Astrocyte of the spinal cord (primary cell): ENCODE results near the gene CCDC6.

Experiments
- DNase-seq: peaks from one replicate; pipeline ENCODE4 v3.0.0; 2011; ENCODE audit warnings: low read depth, low spot score
- H3K4me3 ChIP-seq: 2 replicates; pipeline ENCODE4 v1.5.1; 2011; ENCODE audit warnings: low read depth, mild to moderate bottlenecking, low read length, moderate library complexity
- in situ Hi-C: cut with HindIII; loops from 2 replicates; pipeline ENCODE4 v1.10.0; 2017; ENCODE audit warnings: low sequenced_read_pairs
- TF ChIP-seq, protein P1 (sequence below): IDR thresholded peaks from 2 replicates; pipeline ENCODE4 v1.5.1; 2012; ENCODE audit warnings: low read depth, mild to moderate bottlenecking, low read length, inconsistent platforms

CCDC6 gene

GRCh38 chr10:59894114-59894513 lies 12.2 kb downstream of the CCDC6 start:
- DNase-seq: peak; percentile 86
- H3K4me3 ChIP-seq: no peak overlapping the region
- in situ Hi-C loops: no loop called here
- TF ChIP-seq, protein P1, sequence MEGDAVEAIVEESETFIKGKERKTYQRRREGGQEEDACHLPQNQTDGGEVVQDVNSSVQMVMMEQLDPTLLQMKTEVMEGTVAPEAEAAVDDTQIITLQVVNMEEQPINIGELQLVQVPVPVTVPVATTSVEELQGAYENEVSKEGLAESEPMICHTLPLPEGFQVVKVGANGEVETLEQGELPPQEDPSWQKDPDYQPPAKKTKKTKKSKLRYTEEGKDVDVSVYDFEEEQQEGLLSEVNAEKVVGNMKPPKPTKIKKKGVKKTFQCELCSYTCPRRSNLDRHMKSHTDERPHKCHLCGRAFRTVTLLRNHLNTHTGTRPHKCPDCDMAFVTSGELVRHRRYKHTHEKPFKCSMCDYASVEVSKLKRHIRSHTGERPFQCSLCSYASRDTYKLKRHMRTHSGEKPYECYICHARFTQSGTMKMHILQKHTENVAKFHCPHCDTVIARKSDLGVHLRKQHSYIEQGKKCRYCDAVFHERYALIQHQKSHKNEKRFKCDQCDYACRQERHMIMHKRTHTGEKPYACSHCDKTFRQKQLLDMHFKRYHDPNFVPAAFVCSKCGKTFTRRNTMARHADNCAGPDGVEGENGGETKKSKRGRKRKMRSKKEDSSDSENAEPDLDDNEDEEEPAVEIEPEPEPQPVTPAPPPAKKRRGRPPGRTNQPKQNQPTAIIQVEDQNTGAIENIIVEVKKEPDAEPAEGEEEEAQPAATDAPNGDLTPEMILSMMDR: no peak

DNA sequence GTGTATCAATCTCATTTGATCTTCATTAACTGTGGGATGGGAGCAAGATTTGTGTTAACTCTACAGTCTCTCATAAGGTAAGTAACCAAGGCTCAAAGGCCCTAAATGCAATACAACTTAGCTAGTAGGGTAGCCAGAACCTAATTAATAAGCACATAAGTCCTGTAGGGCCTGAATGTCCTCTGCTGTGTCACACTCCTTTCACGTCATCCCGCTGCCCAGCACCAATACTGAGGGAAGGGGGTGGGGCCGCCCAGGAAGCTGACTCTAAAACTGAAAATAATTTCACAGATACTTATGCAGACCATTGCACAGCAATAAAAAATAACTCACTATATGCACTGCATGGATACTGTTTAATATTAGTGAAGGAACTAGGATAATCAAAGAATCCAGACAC lies 13.7 kb downstream of the CCDC6 start:
- no peak overlapping the region for H3K4me3 ChIP-seq
- TF ChIP-seq, protein P1: no peak
- in situ Hi-C loops: no loop called here
- no peak for DNase-seq

DNA sequence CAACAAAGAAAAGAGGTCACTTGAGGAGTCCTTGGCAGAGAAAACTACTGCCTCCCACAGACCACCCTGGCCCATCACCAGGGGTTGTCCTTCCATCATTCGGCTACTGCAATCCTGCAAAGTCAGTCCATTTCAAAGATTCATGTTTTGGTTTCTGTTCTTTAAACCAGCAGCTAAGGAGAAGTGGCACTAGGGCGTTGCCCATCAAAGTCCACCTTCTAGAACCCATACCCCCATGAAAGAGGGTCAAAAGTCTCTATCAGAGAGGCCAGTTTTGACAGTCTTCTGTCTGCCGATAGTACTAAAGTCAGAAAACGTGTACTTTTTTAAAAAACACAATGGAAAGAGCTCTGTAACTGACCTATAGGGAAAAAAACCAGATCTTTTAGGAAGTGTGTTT lies 14.4 kb downstream of the CCDC6 start:
- in situ Hi-C loops: no loop called here
- no peak overlapping the region for H3K4me3 ChIP-seq
- TF ChIP-seq, protein P1: no peak
- no peak for DNase-seq

GRCh38 chr10:59891349-59891748 lies 15.0 kb downstream of the CCDC6 start:
- in situ Hi-C loops: no loop called here
- TF ChIP-seq, protein P1: no peak
- no peak for DNase-seq
- H3K4me3 ChIP-seq: no peak overlapping the region

DNA sequence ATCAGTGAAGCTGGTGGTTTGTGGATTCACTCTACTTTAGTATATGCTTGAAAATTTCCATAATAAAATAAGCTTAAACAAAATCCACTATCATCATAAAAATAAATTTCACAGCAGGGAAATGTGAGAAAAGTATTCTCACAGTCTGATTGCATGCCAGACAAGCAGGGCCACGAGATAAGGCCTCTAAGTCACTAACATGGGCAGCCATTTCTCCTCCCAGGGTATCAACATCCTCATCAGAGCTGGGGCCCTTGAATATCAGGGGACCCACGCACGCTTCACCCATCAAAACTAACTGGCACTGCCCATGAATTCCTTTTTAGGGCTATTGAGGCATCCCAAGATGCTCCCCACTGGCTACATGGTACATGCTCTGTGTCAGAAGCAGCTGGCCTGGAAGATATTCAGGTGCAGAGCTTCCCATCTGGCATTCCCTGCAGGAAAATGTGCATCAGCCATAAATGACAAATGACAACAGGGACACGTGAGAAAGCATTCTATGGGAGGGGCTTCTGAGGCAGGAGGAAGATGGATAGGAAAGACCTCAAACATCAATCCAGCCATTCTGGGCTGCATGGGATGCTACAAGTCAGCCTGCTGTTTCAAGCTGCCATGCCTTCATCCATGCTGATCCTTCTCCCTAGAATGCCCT lies 17.4 kb downstream of the CCDC6 start:
- no peak overlapping the region for H3K4me3 ChIP-seq
- TF ChIP-seq, protein P1: no peak
- in situ Hi-C loops: no loop called here
- DNase-seq: no peak

GRCh38 chr10:59887972-59888640 lies 18.2 kb downstream of the CCDC6 start:
- DNase-seq: no peak
- TF ChIP-seq, protein P1: no peak
- in situ Hi-C loops: no loop called here
- no peak overlapping the region for H3K4me3 ChIP-seq
